IMR-90 (cell line): Measurements from ENCODE around the gene DNASE2B.

Experiments used
- BHLHE40 ChIP-seq: fragments of 150-350 bp; IDR thresholded peaks from 2 replicates; pipeline ENCODE4 v1.6.1; 2016; ENCODE audit warnings: mild to moderate bottlenecking, low read depth, low read length
- CEBPB ChIP-seq: IDR thresholded peaks from 2 replicates; pipeline ENCODE4 v1.6.1; 2012; ENCODE audit warnings: low read depth, low read length, improper control_type of control experiment
- CHD1 ChIP-seq: IDR thresholded peaks from 2 replicates; pipeline ENCODE4 v1.6.1; 2012; ENCODE audit warnings: low read depth, low read length, improper control_type of control experiment
- CTCF ChIP-seq: conservative IDR thresholded peaks from 2 replicates; pipeline ENCODE4 v1.5.1; 2012; ENCODE audit warnings: mild to moderate bottlenecking, low read depth, low read length, improper control_type of control experiment
- FOS ChIP-seq: fragments of 150-350 bp; IDR thresholded peaks from 2 replicates; pipeline ENCODE4 v1.6.1; 2016; ENCODE audit warnings: low read depth, low read length
- MAZ ChIP-seq: IDR thresholded peaks from 2 replicates; pipeline ENCODE4 v1.6.1; 2012; ENCODE audit warnings: low read depth, mild to moderate bottlenecking, low read length, improper control_type of control experiment, moderate library complexity, borderline replicate concordance
- POLR2A ChIP-seq: IDR thresholded peaks from 2 replicates; pipeline ENCODE4 v1.6.1; 2012; ENCODE audit warnings: mild to moderate bottlenecking, low read depth, low read length
- RAD21 ChIP-seq: IDR thresholded peaks from 2 replicates; pipeline ENCODE4 v1.6.1; 2012; ENCODE audit warnings: low read length, improper control_type of control experiment
- RCOR1 ChIP-seq: IDR thresholded peaks from 2 replicates; pipeline ENCODE4 v1.6.1; 2012; ENCODE audit warnings: mild to moderate bottlenecking, low read length, improper control_type of control experiment; ENCODE audit not compliant: insufficient replicate concordance
- USF2 ChIP-seq: fragments of 150-350 bp; IDR thresholded peaks from 2 replicates; pipeline ENCODE4 v1.6.1; 2017; ENCODE audit warnings: mild to moderate bottlenecking, antibody characterized with exemption, low read length, low read depth

- TF ChIP-seq POLR2A (no peak), CTCF (no peak), RCOR1 (no peak), RAD21 (no peak), CEBPB (no peak), USF2 (no peak), CHD1 (no peak), MAZ (no peak), FOS (no peak), BHLHE40 (no peak)
These were observed 11.6 kb downstream of the DNASE2B start for GRCh38 chr1:84409888-84410287.
